ENCODE measurements around the gene MYO19. TPM values are rescaled to one million over a fixed set of nuclear protein-coding genes. Genes with fewer than 3 reads are reported as not detected.

The MYO19 gene
- total and polyA plus RNA-seq, 9 of the 15 experiments (the other 6 are each of a cell fraction or from before 2014, with no cell fraction given), result 21.6 to 176 (median 129) TPM

GRCh38 chr17:36463916-36464764 lies 70.5 kb downstream of the MYO19 start (continued):
- TF ChIP-seq HOMEZ (CRISPR knock-in tag; IDR thresholded peaks at IDR 0.05) (no peak), CBX8 (IDR thresholded peaks at IDR 0.05; ENCODE audit: borderline replicate concordance, extremely low read depth, low read depth, low read length, poor library complexity, severe bottlenecking) (no peak), ZHX1 (conservative IDR thresholded peaks at IDR 0.05; ENCODE audit: low read length) (no peak), ZFP91 (CRISPR knock-in tag; IDR thresholded peaks at IDR 0.05) (no peak), MAZ (CRISPR knock-in tag; conservative IDR thresholded peaks at IDR 0.05 in 1 of 2, IDR thresholded peaks at IDR 0.05 in 1 of 2) (peak; percentile 59 to 90; a peak in 3 of 4 replicates), HMG20A (CRISPR knock-in tag; conservative IDR thresholded peaks at IDR 0.05) (no peak)
- TF ChIP-seq, protein P1, sequence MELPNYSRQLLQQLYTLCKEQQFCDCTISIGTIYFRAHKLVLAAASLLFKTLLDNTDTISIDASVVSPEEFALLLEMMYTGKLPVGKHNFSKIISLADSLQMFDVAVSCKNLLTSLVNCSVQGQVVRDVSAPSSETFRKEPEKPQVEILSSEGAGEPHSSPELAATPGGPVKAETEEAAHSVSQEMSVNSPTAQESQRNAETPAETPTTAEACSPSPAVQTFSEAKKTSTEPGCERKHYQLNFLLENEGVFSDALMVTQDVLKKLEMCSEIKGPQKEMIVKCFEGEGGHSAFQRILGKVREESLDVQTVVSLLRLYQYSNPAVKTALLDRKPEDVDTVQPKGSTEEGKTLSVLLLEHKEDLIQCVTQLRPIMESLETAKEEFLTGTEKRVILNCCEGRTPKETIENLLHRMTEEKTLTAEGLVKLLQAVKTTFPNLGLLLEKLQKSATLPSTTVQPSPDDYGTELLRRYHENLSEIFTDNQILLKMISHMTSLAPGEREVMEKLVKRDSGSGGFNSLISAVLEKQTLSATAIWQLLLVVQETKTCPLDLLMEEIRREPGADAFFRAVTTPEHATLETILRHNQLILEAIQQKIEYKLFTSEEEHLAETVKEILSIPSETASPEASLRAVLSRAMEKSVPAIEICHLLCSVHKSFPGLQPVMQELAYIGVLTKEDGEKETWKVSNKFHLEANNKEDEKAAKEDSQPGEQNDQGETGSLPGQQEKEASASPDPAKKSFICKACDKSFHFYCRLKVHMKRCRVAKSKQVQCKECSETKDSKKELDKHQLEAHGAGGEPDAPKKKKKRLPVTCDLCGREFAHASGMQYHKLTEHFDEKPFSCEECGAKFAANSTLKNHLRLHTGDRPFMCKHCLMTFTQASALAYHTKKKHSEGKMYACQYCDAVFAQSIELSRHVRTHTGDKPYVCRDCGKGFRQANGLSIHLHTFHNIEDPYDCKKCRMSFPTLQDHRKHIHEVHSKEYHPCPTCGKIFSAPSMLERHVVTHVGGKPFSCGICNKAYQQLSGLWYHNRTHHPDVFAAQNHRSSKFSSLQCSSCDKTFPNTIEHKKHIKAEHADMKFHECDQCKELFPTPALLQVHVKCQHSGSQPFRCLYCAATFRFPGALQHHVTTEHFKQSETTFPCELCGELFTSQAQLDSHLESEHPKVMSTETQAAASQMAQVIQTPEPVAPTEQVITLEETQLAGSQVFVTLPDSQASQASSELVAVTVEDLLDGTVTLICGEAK (IDR thresholded peaks at IDR 0.05), result peak; percentile 43; the same call in 1 of the 2 replicates
- TF ChIP-seq, protein P1 (CRISPR knock-in tag; IDR thresholded peaks at IDR 0.05), result no peak

Data from K562 (cell line).